HUES48 (cell line): ENCODE measurements around the gene GPATCH11.

Experiments used
- H3K27ac ChIP-seq: one replicate; pipeline ENCODE4 v1.7.0; 2013; ENCODE audit warnings: low read depth, low read length, inconsistent platforms
- H3K27me3 ChIP-seq: 2 replicates; pipeline ENCODE4 v1.6.1; 2013; ENCODE audit warnings: mild to moderate bottlenecking, low read length; ENCODE audit not compliant: control insufficient read depth, insufficient read depth
- H3K36me3 ChIP-seq: 2 replicates; pipeline ENCODE4 v1.6.1; 2013; ENCODE audit warnings: low read length; ENCODE audit not compliant: control insufficient read depth, insufficient read depth
- H3K4me1 ChIP-seq: 2 replicates; pipeline ENCODE4 v1.6.1; 2013; ENCODE audit warnings: mild to moderate bottlenecking, low read length; ENCODE audit not compliant: control insufficient read depth, insufficient read depth
- H3K4me3 ChIP-seq: 2 replicates; pipeline ENCODE4 v1.5.1; 2013; ENCODE audit warnings: mild to moderate bottlenecking, low read depth, low read length
- H3K9ac ChIP-seq: 2 replicates; pipeline ENCODE4 v1.6.1; 2013; ENCODE audit warnings: mild to moderate bottlenecking, low read depth, low read length, moderate library complexity
- H3K9me3 ChIP-seq: 2 replicates; pipeline ENCODE4 v1.6.1; 2013; ENCODE audit warnings: low read length; ENCODE audit not compliant: control insufficient read depth, insufficient read depth

Gene GPATCH11

GRCh38 chr2:37105150-37105549, 20.8 kb downstream of the GPATCH11 start:
- H3K36me3 ChIP-seq: peaks cover 51% of the 10 kb centered on the region
- H3K9ac ChIP-seq: no peak overlapping the region
- peaks cover 16% of the 10 kb centered on the region for H3K4me1 ChIP-seq
- H3K27me3 ChIP-seq: no peaks in the 10 kb centered on the region
- H3K9me3 ChIP-seq: no peaks in the 10 kb centered on the region
- no peak overlapping the region for H3K27ac ChIP-seq
- no peak overlapping the region for H3K4me3 ChIP-seq

- H3K36me3 ChIP-seq: peaks cover 56% of the 10 kb centered on the region
- peaks cover 14% of the 10 kb centered on the region for H3K4me1 ChIP-seq
- H3K9ac ChIP-seq: no peak overlapping the region
- H3K27ac ChIP-seq: no peak overlapping the region
- no peaks in the 10 kb centered on the region for H3K9me3 ChIP-seq
- H3K4me3 ChIP-seq: no peak overlapping the region
- H3K27me3 ChIP-seq: no peaks in the 10 kb centered on the region
Observed at GRCh38 chr2:37109523-37109922, 25.2 kb downstream of the GPATCH11 start.

GRCh38 chr2:37110306-37111212, 26.2 kb downstream of the GPATCH11 start:
- Histone ChIP-seq H3K27ac (no peak overlapping the region), H3K4me3 (no peak overlapping the region), H3K36me3 (peaks cover 59% of the 10 kb centered on the region)

GRCh38 chr2:37111958-37112357, 27.6 kb downstream of the GPATCH11 start:
- no peak overlapping the region for H3K4me3 ChIP-seq
- H3K27me3 ChIP-seq: no peaks in the 10 kb centered on the region
- peaks cover 54% of the 10 kb centered on the region for H3K36me3 ChIP-seq
- H3K9me3 ChIP-seq: no peaks in the 10 kb centered on the region
- no peak overlapping the region for H3K9ac ChIP-seq
- H3K27ac ChIP-seq: no peak overlapping the region
- H3K4me1 ChIP-seq: no peaks in the 10 kb centered on the region

More at GRCh38 chr2:37110306-37111212, 26.2 kb downstream of the GPATCH11 start:
- Histone ChIP-seq H3K9ac (no peak overlapping the region), H3K4me1 (peaks cover 5% of the 10 kb centered on the region), H3K9me3 (no peaks in the 10 kb centered on the region), H3K27me3 (no peaks in the 10 kb centered on the region)

- Histone ChIP-seq H3K4me1 (no peaks in the 10 kb centered on the region), H3K9ac (no peak overlapping the region), H3K9me3 (no peaks in the 10 kb centered on the region), H3K27ac (no peak overlapping the region), H3K36me3 (peaks cover 45% of the 10 kb centered on the region), H3K4me3 (no peak overlapping the region), H3K27me3 (no peaks in the 10 kb centered on the region)
Observed at GRCh38 chr2:37117566-37117965, 33.2 kb downstream of the GPATCH11 start.

GRCh38 chr2:37119157-37119556, 34.8 kb downstream of the GPATCH11 start:
- H3K4me1 ChIP-seq: no peaks in the 10 kb centered on the region
- H3K9me3 ChIP-seq: no peaks in the 10 kb centered on the region
- H3K4me3 ChIP-seq: no peak overlapping the region
- H3K9ac ChIP-seq: no peak overlapping the region
- H3K27ac ChIP-seq: no peak overlapping the region
- H3K36me3 ChIP-seq: peaks cover 34% of the 10 kb centered on the region
- H3K27me3 ChIP-seq: no peaks in the 10 kb centered on the region

- Histone ChIP-seq H3K4me3 (no peak overlapping the region), H3K27ac (no peak overlapping the region), H3K9ac (no peak overlapping the region), H3K27me3 (no peaks in the 10 kb centered on the region), H3K4me1 (no peaks in the 10 kb centered on the region), H3K9me3 (no peaks in the 10 kb centered on the region), H3K36me3 (peaks cover 36% of the 10 kb centered on the region)
Observed at GRCh38 chr2:37125416-37125815, 41.1 kb downstream of the GPATCH11 start.

GRCh38 chr2:37132914-37133313, 48.6 kb downstream of the GPATCH11 start:
- H3K4me1 ChIP-seq: no peaks in the 10 kb centered on the region
- no peak overlapping the region for H3K9ac ChIP-seq
- no peak overlapping the region for H3K4me3 ChIP-seq
- H3K36me3 ChIP-seq: peaks cover 86% of the 10 kb centered on the region
- no peak overlapping the region for H3K27ac ChIP-seq
- no peaks in the 10 kb centered on the region for H3K27me3 ChIP-seq
- H3K9me3 ChIP-seq: no peaks in the 10 kb centered on the region

GRCh38 chr2:37142546-37142945, 58.2 kb downstream of the GPATCH11 start:
- Histone ChIP-seq H3K36me3 (peaks cover 85% of the 10 kb centered on the region), H3K9me3 (no peaks in the 10 kb centered on the region), H3K9ac (no peak overlapping the region), H3K4me3 (no peak overlapping the region), H3K27me3 (no peaks in the 10 kb centered on the region), H3K27ac (no peak overlapping the region), H3K4me1 (no peaks in the 10 kb centered on the region)

GRCh38 chr2:37143974-37144373, 59.7 kb downstream of the GPATCH11 start:
- H3K27me3 ChIP-seq: no peaks in the 10 kb centered on the region

GRCh38 chr2:37146062-37146461, 61.7 kb downstream of the GPATCH11 start:
- H3K9ac ChIP-seq: no peak overlapping the region
- H3K27me3 ChIP-seq: no peaks in the 10 kb centered on the region
- peaks cover 62% of the 10 kb centered on the region for H3K36me3 ChIP-seq
- no peak overlapping the region for H3K27ac ChIP-seq
- no peaks in the 10 kb centered on the region for H3K9me3 ChIP-seq
- H3K4me1 ChIP-seq: peaks cover 1% of the 10 kb centered on the region; the same call in 1 of the 2 replicates
- H3K4me3 ChIP-seq: no peak overlapping the region

More at GRCh38 chr2:37143974-37144373, 59.7 kb downstream of the GPATCH11 start:
- H3K27ac ChIP-seq: no peak overlapping the region
- no peak overlapping the region for H3K9ac ChIP-seq
- H3K9me3 ChIP-seq: no peaks in the 10 kb centered on the region
- H3K4me1 ChIP-seq: no peaks in the 10 kb centered on the region
- no peak overlapping the region for H3K4me3 ChIP-seq
- peaks cover 82% of the 10 kb centered on the region for H3K36me3 ChIP-seq
